Measurements from ENCODE around the gene JAZF1.

Gene JAZF1

DNA sequence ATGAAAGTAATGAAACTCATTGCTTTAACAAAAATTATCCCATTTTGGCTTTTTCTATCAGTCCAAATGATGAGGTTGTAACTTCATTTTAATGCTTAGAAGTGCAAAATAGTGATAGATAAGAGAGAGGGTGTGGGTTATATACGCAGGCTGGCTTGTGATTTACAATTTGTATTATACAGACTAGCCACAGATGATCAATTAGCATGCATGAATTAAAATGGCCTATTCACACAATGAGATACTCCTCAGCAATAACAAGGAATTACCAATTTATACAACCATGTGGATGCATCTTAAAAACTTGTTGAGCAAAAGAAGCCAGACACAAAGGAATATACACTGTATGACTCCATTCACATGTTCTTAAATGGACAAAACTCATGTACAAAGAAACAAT, 45.4 kb upstream of the JAZF1 start:
- no peaks in the 10 kb centered on the region for H3K36me3 ChIP-seq (ENCODE audit: low read length)
- H3K9me3 ChIP-seq (ENCODE audit: insufficient read depth, low read length), result no peaks in the 10 kb centered on the region
- H3K9me2 ChIP-seq (replicated peaks; ENCODE audit: insufficient read depth, low read length), result no peaks in the 10 kb centered on the region
- H3K79me2 ChIP-seq (ENCODE audit: insufficient read depth, low read length), result no peaks in the 10 kb centered on the region
- H3K4me2 ChIP-seq (ENCODE audit: low read depth, low read length, poor library complexity, severe bottlenecking), result no peak overlapping the region
- no peak overlapping the region for H3K4me3 ChIP-seq (ENCODE audit: insufficient read depth, low read length, poor library complexity, severe bottlenecking)
- H3K9ac ChIP-seq (ENCODE audit: low read length), result no peak overlapping the region
- H4K20me1 ChIP-seq (ENCODE audit: low read depth, low read length), result no peaks in the 10 kb centered on the region
- no peak overlapping the region for H3K27ac ChIP-seq (ENCODE audit: low read depth, low read length)
- no peaks in the 10 kb centered on the region for H3K27me3 ChIP-seq (ENCODE audit: low read length)
- TF ChIP-seq, protein P1, sequence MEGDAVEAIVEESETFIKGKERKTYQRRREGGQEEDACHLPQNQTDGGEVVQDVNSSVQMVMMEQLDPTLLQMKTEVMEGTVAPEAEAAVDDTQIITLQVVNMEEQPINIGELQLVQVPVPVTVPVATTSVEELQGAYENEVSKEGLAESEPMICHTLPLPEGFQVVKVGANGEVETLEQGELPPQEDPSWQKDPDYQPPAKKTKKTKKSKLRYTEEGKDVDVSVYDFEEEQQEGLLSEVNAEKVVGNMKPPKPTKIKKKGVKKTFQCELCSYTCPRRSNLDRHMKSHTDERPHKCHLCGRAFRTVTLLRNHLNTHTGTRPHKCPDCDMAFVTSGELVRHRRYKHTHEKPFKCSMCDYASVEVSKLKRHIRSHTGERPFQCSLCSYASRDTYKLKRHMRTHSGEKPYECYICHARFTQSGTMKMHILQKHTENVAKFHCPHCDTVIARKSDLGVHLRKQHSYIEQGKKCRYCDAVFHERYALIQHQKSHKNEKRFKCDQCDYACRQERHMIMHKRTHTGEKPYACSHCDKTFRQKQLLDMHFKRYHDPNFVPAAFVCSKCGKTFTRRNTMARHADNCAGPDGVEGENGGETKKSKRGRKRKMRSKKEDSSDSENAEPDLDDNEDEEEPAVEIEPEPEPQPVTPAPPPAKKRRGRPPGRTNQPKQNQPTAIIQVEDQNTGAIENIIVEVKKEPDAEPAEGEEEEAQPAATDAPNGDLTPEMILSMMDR (IDR thresholded peaks at IDR 0.05; ENCODE audit: insufficient read depth, low read length, poor library complexity, severe bottlenecking), result no peak
- TF ChIP-seq EZH2phosphoT487 (conservative IDR thresholded peaks at IDR 0.05; ENCODE audit: low read length), result no peak
- H3F3A ChIP-seq (ENCODE audit: insufficient read depth), result no peaks in the 10 kb centered on the region
- no peak overlapping the region for H2AFZ ChIP-seq (ENCODE audit: low read depth, low read length, severe bottlenecking)

DNA sequence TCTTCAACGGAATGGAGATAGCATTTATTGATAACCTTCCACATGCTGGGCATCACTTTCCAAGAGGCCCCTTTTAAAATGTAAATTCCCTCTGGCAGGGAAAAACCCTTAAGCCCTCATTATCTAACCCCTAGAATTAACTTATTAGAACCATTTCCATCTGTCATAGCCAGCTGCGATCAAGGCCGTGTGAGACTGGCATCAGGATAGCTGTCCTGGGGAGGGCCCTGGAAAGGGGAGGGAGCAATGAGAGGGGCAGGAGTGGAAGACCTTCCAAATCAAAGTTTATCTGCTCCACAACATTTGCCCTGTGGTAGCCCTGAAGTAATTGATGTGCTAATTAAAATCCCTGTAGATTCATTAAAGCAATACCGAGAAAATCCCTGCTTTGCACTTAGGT, 45.0 kb upstream of the JAZF1 start:
- Histone ChIP-seq H3K4me3 (ENCODE audit: insufficient read depth, low read length, poor library complexity, severe bottlenecking) (no peak overlapping the region), H3K27ac (ENCODE audit: low read depth, low read length) (no peak overlapping the region), H3K4me2 (ENCODE audit: low read depth, low read length, poor library complexity, severe bottlenecking) (no peak overlapping the region), H2AFZ (ENCODE audit: low read depth, low read length, severe bottlenecking) (no peak overlapping the region), H3K9me2 (replicated peaks; ENCODE audit: insufficient read depth, low read length) (no peaks in the 10 kb centered on the region), H3F3A (ENCODE audit: insufficient read depth) (no peaks in the 10 kb centered on the region), H3K9ac (ENCODE audit: low read length) (no peak overlapping the region), H3K79me2 (ENCODE audit: insufficient read depth, low read length) (no peaks in the 10 kb centered on the region), H4K20me1 (ENCODE audit: low read depth, low read length) (no peaks in the 10 kb centered on the region), H3K27me3 (ENCODE audit: low read length) (no peaks in the 10 kb centered on the region), H3K36me3 (ENCODE audit: low read length) (no peaks in the 10 kb centered on the region), H3K9me3 (ENCODE audit: insufficient read depth, low read length) (no peaks in the 10 kb centered on the region)
- TF ChIP-seq EZH2phosphoT487 (conservative IDR thresholded peaks at IDR 0.05; ENCODE audit: low read length), result no peak
- TF ChIP-seq, protein P1 (IDR thresholded peaks at IDR 0.05; ENCODE audit: insufficient read depth, low read length, poor library complexity, severe bottlenecking), result no peak

DNA sequence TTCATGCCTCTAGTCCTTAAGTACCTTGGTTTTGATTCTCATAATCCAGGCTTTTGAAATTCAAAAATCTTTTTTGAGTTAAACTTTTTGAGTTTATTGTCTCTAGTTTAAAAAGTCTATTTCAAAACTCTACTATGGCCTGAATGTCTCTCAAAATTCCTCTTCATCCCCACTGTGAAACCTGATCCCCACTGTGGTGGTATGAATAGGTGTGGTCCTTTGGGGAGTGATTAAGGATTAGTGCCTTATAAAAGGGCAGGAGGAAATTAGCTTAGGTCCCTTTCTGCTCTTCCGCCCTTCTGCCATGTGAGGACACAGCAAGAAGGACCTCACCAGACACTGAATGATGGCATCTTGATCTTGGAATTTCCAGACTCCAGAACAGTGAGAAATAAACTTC, 44.1 kb upstream of the JAZF1 start:
- Histone ChIP-seq H3K36me3 (ENCODE audit: low read length) (no peaks in the 10 kb centered on the region), H3K79me2 (ENCODE audit: insufficient read depth, low read length) (no peaks in the 10 kb centered on the region), H3K9me3 (ENCODE audit: insufficient read depth, low read length) (no peaks in the 10 kb centered on the region), H3K9ac (ENCODE audit: low read length) (no peak overlapping the region), H3K4me3 (ENCODE audit: insufficient read depth, low read length, poor library complexity, severe bottlenecking) (no peak overlapping the region), H3K27ac (ENCODE audit: low read depth, low read length) (no peak overlapping the region), H3K4me2 (ENCODE audit: low read depth, low read length, poor library complexity, severe bottlenecking) (no peak overlapping the region), H4K20me1 (ENCODE audit: low read depth, low read length) (no peaks in the 10 kb centered on the region), H3F3A (ENCODE audit: insufficient read depth) (no peaks in the 10 kb centered on the region), H3K27me3 (ENCODE audit: low read length) (no peaks in the 10 kb centered on the region), H3K9me2 (replicated peaks; ENCODE audit: insufficient read depth, low read length) (no peaks in the 10 kb centered on the region), H2AFZ (ENCODE audit: low read depth, low read length, severe bottlenecking) (no peak overlapping the region)
- no peak for TF ChIP-seq EZH2phosphoT487 (conservative IDR thresholded peaks at IDR 0.05; ENCODE audit: low read length)
- TF ChIP-seq, protein P1 (IDR thresholded peaks at IDR 0.05; ENCODE audit: insufficient read depth, low read length, poor library complexity, severe bottlenecking), result no peak

Measured in SU-DHL-6 (cell line).